HG03196 (cell line): Measurements from ENCODE around the gene ROR2.
"Not testable (repeated sequence)": the region's sequence is repeated elsewhere in the genome, so short reads cannot be mapped to it uniquely, and the experiment has no call there.

Experiments
- ATAC-seq: cut with Tn5 transposase; IDR thresholded peaks from one replicate; pipeline ENCODE4 v1.9.1; 2021; ENCODE audit not compliant: unreplicated experiment

The ROR2 gene

GRCh38 chr9:91655215-91655614, 294.8 kb downstream of the ROR2 start:
- no peak for ATAC-seq

- ATAC-seq, result no peak
Observed at GRCh38 chr9:91654527-91654926, 295.5 kb downstream of the ROR2 start.

- ATAC-seq, result no peak
Observed at GRCh38 chr9:91647371-91647770, 302.7 kb downstream of the ROR2 start.

- ATAC-seq, result no peak
Observed at GRCh38 chr9:91646702-91647101, 303.3 kb downstream of the ROR2 start.

GRCh38 chr9:91644433-91644832, 305.6 kb downstream of the ROR2 start:
- ATAC-seq, result no peak

GRCh38 chr9:91643481-91644077, 306.4 kb downstream of the ROR2 start:
- no peak for ATAC-seq

GRCh38 chr9:91642771-91643170, 307.3 kb downstream of the ROR2 start:
- no peak for ATAC-seq

GRCh38 chr9:91640428-91640827, 309.6 kb downstream of the ROR2 start:
- ATAC-seq, result no peak

- ATAC-seq, result no peak
Observed at GRCh38 chr9:91639054-91639453, 311.0 kb downstream of the ROR2 start.

- ATAC-seq, result not testable (repeated sequence)
Observed at GRCh38 chr9:91634832-91635231, 315.2 kb downstream of the ROR2 start.

- ATAC-seq, result no peak
Observed at GRCh38 chr9:91629718-91630117, 320.3 kb downstream of the ROR2 start.

GRCh38 chr9:91628892-91629291, 321.1 kb downstream of the ROR2 start:
- ATAC-seq, result no peak

GRCh38 chr9:91625331-91625730, 324.7 kb downstream of the ROR2 start:
- no peak for ATAC-seq

- no peak for ATAC-seq
Observed at GRCh38 chr9:91623004-91623403, 327.0 kb downstream of the ROR2 start.

GRCh38 chr9:91622121-91622520, 327.9 kb downstream of the ROR2 start:
- ATAC-seq, result not testable (repeated sequence)

- ATAC-seq, result not testable (repeated sequence)
Observed at GRCh38 chr9:91614044-91614443, 336.0 kb downstream of the ROR2 start.

GRCh38 chr9:91611582-91611981, 338.4 kb downstream of the ROR2 start:
- ATAC-seq, result no peak

- no peak for ATAC-seq
Observed at GRCh38 chr9:91606255-91606995, 343.6 kb downstream of the ROR2 start.

- ATAC-seq, result no peak
Observed at GRCh38 chr9:91604451-91605179, 345.4 kb downstream of the ROR2 start.

- ATAC-seq, result no peak
Observed at GRCh38 chr9:91603932-91604331, 346.1 kb downstream of the ROR2 start.

GRCh38 chr9:91599564-91599963, 350.5 kb downstream of the ROR2 start:
- ATAC-seq, result no peak

- no peak for ATAC-seq
Observed at GRCh38 chr9:91591627-91592026, 358.4 kb downstream of the ROR2 start.
